IPS-20b (cell line): ENCODE measurements around the gene SIL1.

ENCODE experiments used
- H3K27ac ChIP-seq: one replicate; pipeline ENCODE4 v1.5.1; 2013; ENCODE audit warnings: low read length
- H3K27me3 ChIP-seq: 2 replicates; pipeline ENCODE4 v1.6.1; 2013; ENCODE audit warnings: mild to moderate bottlenecking, low read length, inconsistent platforms; ENCODE audit not compliant: insufficient read depth
- H3K36me3 ChIP-seq: 2 replicates; pipeline ENCODE4 v1.6.1; 2013; ENCODE audit warnings: low read depth, mild to moderate bottlenecking, inconsistent platforms, low read length, moderate library complexity; ENCODE audit not compliant: insufficient read depth
- H3K4me1 ChIP-seq: 2 replicates; pipeline ENCODE4 v1.6.1; 2013; ENCODE audit warnings: mild to moderate bottlenecking, control low read depth, inconsistent platforms, low read length, moderate library complexity; ENCODE audit not compliant: insufficient read depth
- H3K4me3 ChIP-seq: 2 replicates; pipeline ENCODE4 v1.5.1; 2013; ENCODE audit warnings: mild to moderate bottlenecking, low read length, inconsistent platforms
- H3K9ac ChIP-seq: 2 replicates; pipeline ENCODE4 v1.6.1; 2013; ENCODE audit warnings: low read depth, mild to moderate bottlenecking, inconsistent platforms, low read length, moderate library complexity
- H3K9me3 ChIP-seq: 2 replicates; pipeline ENCODE4 v1.6.1; 2013; ENCODE audit warnings: mild to moderate bottlenecking, low read depth, low read length, inconsistent platforms; ENCODE audit not compliant: insufficient read depth

SIL1 gene

DNA sequence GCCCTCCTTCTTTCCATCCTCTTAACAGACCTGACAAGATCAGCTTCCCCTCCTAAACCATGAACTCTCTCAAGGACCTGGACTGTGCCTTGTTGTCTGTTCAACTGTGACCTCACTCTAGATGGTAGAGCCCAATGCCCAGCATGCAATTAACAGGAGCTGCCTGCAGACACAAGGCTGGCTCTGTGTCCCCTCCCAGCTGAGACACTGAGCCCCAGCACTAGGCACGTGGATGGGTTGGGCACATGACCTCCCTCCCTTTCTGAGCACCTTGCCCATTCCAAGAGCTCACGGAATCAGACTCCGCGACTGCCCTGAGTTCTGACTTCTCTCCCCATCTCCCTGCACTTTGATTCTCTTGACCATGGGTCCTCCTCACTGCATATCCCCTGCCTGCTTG, 229.6 kb downstream of the SIL1 start:
- Histone ChIP-seq H3K4me1 (peaks cover 5% of the 10 kb centered on the region; the same call in 1 of the 2 replicates), H3K27ac (no peak overlapping the region), H3K4me3 (no peak overlapping the region), H3K9ac (no peak overlapping the region), H3K9me3 (no peaks in the 10 kb centered on the region), H3K27me3 (no peaks in the 10 kb centered on the region), H3K36me3 (no peaks in the 10 kb centered on the region)

- no peak overlapping the region for H3K4me3 ChIP-seq
- no peak overlapping the region for H3K27ac ChIP-seq
- H3K36me3 ChIP-seq = no peaks in the 10 kb centered on the region
- H3K4me1 ChIP-seq = peaks cover 10% of the 10 kb centered on the region
- no peaks in the 10 kb centered on the region for H3K9me3 ChIP-seq
- no peak overlapping the region for H3K9ac ChIP-seq
- no peaks in the 10 kb centered on the region for H3K27me3 ChIP-seq
These were observed 230.2 kb downstream of the SIL1 start for GRCh38 chr5:138967791-138968448.

DNA sequence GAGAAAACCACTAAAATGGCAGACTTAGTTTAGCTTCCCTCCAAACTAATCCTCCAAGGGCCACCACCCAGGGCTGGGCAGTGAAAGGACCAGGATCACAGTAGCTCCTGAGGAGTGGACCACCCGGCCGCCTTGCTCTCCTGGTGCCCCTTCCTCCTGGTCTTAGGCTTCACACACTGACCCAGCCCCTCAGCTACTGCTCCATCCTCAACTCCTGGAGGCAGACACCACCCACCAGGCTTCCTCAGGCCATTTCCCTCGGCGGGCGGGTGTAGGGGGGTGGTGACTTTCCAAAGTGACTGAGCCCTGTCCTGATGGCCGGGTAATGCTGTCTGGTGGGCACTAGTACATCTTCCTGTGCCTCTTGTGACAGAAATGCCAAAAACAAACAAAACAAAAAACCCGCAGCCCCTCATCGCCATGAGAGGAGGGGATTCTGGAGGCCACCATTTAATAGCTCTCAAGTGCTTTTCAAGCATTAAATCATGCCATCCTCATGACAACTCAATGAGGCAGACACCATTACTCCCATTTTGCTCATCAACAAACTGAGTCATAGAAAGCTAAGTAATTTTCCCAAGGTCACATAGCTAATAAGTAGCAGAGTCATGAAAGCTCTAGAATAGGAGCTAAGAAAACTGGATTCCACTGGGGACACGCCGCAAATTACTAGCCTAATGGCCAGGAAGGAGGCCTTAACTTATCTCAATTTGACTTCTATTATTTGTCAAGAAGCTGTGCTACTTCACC, 231.8 kb downstream of the SIL1 start:
- Histone ChIP-seq H3K36me3 (no peaks in the 10 kb centered on the region), H3K4me3 (no peak overlapping the region), H3K4me1 (peaks cover 19% of the 10 kb centered on the region), H3K9ac (no peak overlapping the region), H3K9me3 (no peaks in the 10 kb centered on the region), H3K27me3 (no peaks in the 10 kb centered on the region), H3K27ac (no peak overlapping the region)

GRCh38 chr5:138965626-138966025, 232.5 kb downstream of the SIL1 start:
- Histone ChIP-seq H3K36me3 (no peaks in the 10 kb centered on the region), H3K9me3 (no peaks in the 10 kb centered on the region), H3K4me3 (no peak overlapping the region), H3K27ac (no peak overlapping the region), H3K27me3 (no peaks in the 10 kb centered on the region), H3K4me1 (peaks cover 19% of the 10 kb centered on the region), H3K9ac (no peak overlapping the region)

DNA sequence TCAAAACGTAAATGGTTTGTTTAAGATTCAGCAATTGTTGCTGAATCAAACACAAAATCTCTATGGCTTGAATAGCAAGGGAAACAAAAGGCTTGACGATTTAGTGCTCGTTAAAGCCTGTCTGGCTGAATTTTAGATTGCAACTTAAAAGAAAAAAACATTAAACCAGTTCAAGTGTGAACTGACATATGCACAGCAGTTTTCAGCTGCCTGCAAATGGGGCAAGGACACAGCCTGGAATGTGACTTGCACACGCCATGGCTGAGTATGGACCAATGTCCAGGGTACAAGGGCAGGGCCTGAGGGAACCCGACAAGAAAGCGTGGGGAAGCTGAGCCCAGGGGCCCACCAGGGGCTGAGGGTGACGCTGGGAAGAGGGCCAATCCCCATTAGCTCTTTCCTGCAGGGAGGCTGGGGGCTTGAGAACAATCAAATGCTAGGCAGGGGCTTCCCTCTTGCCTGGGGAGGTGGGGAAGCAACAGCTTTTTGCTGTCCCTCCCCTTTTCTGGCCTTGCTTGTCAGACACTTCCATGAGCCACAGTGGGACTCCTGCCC, 233.4 kb downstream of the SIL1 start:
- H3K9me3 ChIP-seq = no peaks in the 10 kb centered on the region
- no peak overlapping the region for H3K4me3 ChIP-seq
- no peaks in the 10 kb centered on the region for H3K36me3 ChIP-seq
- no peak overlapping the region for H3K9ac ChIP-seq
- H3K27ac ChIP-seq = no peak overlapping the region
- H3K27me3 ChIP-seq = no peaks in the 10 kb centered on the region
- H3K4me1 ChIP-seq = peaks cover 19% of the 10 kb centered on the region

GRCh38 chr5:138963763-138964371, 234.3 kb downstream of the SIL1 start:
- Histone ChIP-seq H3K9me3 (no peaks in the 10 kb centered on the region), H3K9ac (no peak overlapping the region), H3K36me3 (no peaks in the 10 kb centered on the region), H3K4me1 (peaks cover 19% of the 10 kb centered on the region), H3K27ac (no peak overlapping the region), H3K27me3 (no peaks in the 10 kb centered on the region), H3K4me3 (no peak overlapping the region)

- no peak overlapping the region for H3K27ac ChIP-seq
- no peak overlapping the region for H3K9ac ChIP-seq
- H3K9me3 ChIP-seq = no peaks in the 10 kb centered on the region
- H3K36me3 ChIP-seq = no peaks in the 10 kb centered on the region
- peaks cover 19% of the 10 kb centered on the region for H3K4me1 ChIP-seq
- H3K4me3 ChIP-seq = no peak overlapping the region
- H3K27me3 ChIP-seq = no peaks in the 10 kb centered on the region
These were observed 235.4 kb downstream of the SIL1 start for GRCh38 chr5:138962614-138963370.

GRCh38 chr5:138961729-138962128, 236.4 kb downstream of the SIL1 start:
- Histone ChIP-seq H3K9me3 (no peaks in the 10 kb centered on the region), H3K4me3 (no peak overlapping the region), H3K27ac (no peak overlapping the region), H3K36me3 (no peaks in the 10 kb centered on the region), H3K9ac (no peak overlapping the region), H3K4me1 (peaks cover 19% of the 10 kb centered on the region), H3K27me3 (no peaks in the 10 kb centered on the region)

DNA sequence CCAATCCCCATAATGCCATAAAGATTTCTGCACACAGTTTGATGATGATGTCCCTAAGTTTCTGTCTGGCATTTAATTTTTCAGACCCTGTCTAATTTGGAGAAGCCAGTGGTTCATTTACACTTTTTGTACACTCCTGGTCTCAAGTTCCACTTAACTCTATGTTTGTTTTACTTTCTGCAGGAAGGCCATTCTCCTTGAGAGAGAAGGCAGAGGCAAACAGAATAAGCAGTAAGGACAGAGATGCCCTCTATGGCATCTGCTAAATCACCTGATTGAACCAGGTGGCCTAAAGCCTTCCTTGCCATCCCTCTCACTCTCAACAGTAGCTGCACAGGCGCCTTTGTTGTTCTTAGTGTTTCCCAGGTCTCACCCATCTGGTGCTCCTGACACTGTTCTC, 236.9 kb downstream of the SIL1 start:
- Histone ChIP-seq H3K27ac (no peak overlapping the region), H3K4me3 (no peak overlapping the region), H3K4me1 (peaks cover 19% of the 10 kb centered on the region)

DNA sequence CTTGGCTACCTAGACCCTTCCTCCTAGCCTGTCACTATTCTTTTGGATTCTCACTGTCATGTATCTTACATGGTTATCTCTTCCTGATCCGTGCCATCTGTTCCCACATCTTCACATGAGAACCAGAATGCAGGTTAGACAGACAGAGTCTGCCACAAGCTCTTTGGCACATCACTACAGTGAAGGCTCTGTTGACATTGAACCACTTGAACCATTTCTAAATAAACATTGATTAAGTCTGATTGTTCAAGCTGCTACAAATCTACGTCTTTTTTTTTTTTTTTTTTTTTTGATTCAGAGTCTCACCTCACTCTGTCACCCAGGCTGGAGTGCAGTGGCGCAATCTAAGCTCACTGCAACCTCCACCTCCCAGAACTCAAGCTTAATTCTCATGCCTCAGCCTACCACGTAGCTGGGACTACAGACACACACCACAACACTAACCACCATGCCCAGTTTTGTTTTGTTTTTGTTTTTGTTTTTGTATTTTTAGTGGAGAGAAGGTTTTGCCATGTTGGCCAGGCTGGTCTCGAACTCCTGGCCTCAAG, 237.9 kb downstream of the SIL1 start:
- H3K4me3 ChIP-seq = no peak overlapping the region
- no peaks in the 10 kb centered on the region for H3K36me3 ChIP-seq
- H3K9me3 ChIP-seq = no peaks in the 10 kb centered on the region
- no peaks in the 10 kb centered on the region for H3K27me3 ChIP-seq
- no peak overlapping the region for H3K9ac ChIP-seq
- H3K27ac ChIP-seq = no peak overlapping the region
- peaks cover 19% of the 10 kb centered on the region for H3K4me1 ChIP-seq

More for the DNA sequence above, 236.9 kb downstream of the SIL1 start:
- no peak overlapping the region for H3K9ac ChIP-seq
- no peaks in the 10 kb centered on the region for H3K9me3 ChIP-seq
- H3K36me3 ChIP-seq = no peaks in the 10 kb centered on the region
- H3K27me3 ChIP-seq = no peaks in the 10 kb centered on the region

- Histone ChIP-seq H3K27ac (no peak overlapping the region), H3K4me3 (no peak overlapping the region), H3K4me1 (no peaks in the 10 kb centered on the region)
These were observed 241.4 kb downstream of the SIL1 start for GRCh38 chr5:138956801-138957200.

More at GRCh38 chr5:138956801-138957200, 241.4 kb downstream of the SIL1 start:
- Histone ChIP-seq H3K27me3 (no peaks in the 10 kb centered on the region), H3K9ac (no peak overlapping the region), H3K36me3 (no peaks in the 10 kb centered on the region), H3K9me3 (no peaks in the 10 kb centered on the region)
